Activated gamma-delta T cell treated with Interleukin-2 at 50 U/mL for 16 hours (primary cell): ENCODE results near the gene ZBTB48.
A peak's percentile ranks its signal among the peaks of the same experiment; 100 is the strongest.
"Not testable (repeated sequence)": the region's sequence is repeated elsewhere in the genome, so short reads cannot be mapped to it uniquely, and the experiment has no call there.

Experiments
- DNase-seq: peaks from one replicate; pipeline ENCODE4 v3.0.0-alpha.2; 2020

Gene ZBTB48

GRCh38 chr1:6579374-6580118 lies at the start of gene ZBTB48:
Gene ZBTB48 (plus strand): TSS chr1:6579994. CDS start chr1:6580610, 616 bp downstream.
- DNase-seq, result peak; percentile 96

GRCh38 chr1:6530504-6531160 lies 49.2 kb upstream of the ZBTB48 start:
- DNase-seq, result no peak

- no peak for DNase-seq
Observed at GRCh38 chr1:6531996-6532395, 47.8 kb upstream of the ZBTB48 start.

GRCh38 chr1:6534248-6534822 lies 45.5 kb upstream of the ZBTB48 start:
- no peak for DNase-seq

GRCh38 chr1:6535214-6535613 lies 44.6 kb upstream of the ZBTB48 start:
- DNase-seq, result no peak

- no peak for DNase-seq
Observed at GRCh38 chr1:6536291-6536690, 43.5 kb upstream of the ZBTB48 start.

- no peak for DNase-seq
Observed at GRCh38 chr1:6538956-6539355, 40.8 kb upstream of the ZBTB48 start.

GRCh38 chr1:6544831-6545230 lies 35.0 kb upstream of the ZBTB48 start:
- no peak for DNase-seq

GRCh38 chr1:6545276-6546112 lies 34.3 kb upstream of the ZBTB48 start:
- no peak for DNase-seq

GRCh38 chr1:6546326-6546725 lies 33.5 kb upstream of the ZBTB48 start:
- no peak for DNase-seq

GRCh38 chr1:6547301-6547700 lies 32.5 kb upstream of the ZBTB48 start:
- DNase-seq, result no peak

- DNase-seq, result peak; percentile 95
Observed at GRCh38 chr1:6554031-6554906, 25.5 kb upstream of the ZBTB48 start, which contains the start of gene NOL9. Gene NOL9 (minus strand): TSS chr1:6554513. CDS start chr1:6554502, 11 bp downstream.

GRCh38 chr1:6554907-6555778 lies 24.7 kb upstream of the ZBTB48 start, which contains the start of gene TAS1R1:
Gene TAS1R1 (plus strand): TSS chr1:6555307. CDS start chr1:6555374, 67 bp downstream.
- DNase-seq, result no peak

- no peak for DNase-seq
Observed at GRCh38 chr1:6557597-6557996, 22.2 kb upstream of the ZBTB48 start.

- DNase-seq, result not testable (repeated sequence)
Observed at GRCh38 chr1:6559161-6559560, 20.6 kb upstream of the ZBTB48 start.

GRCh38 chr1:6560267-6560666 lies 19.5 kb upstream of the ZBTB48 start:
- DNase-seq, result no peak

GRCh38 chr1:6569033-6569432 lies 10.8 kb upstream of the ZBTB48 start:
- no peak for DNase-seq

GRCh38 chr1:6570100-6570499 lies 9.7 kb upstream of the ZBTB48 start:
- no peak for DNase-seq

GRCh38 chr1:6570987-6571386 lies 8.8 kb upstream of the ZBTB48 start:
- DNase-seq, result no peak

- no peak for DNase-seq
Observed at GRCh38 chr1:6572653-6573383, 7.0 kb upstream of the ZBTB48 start.
